HepG2 (cell line): ENCODE results near the gene SAMD13. TPM values are rescaled to one million over a fixed set of nuclear protein-coding genes. Genes with fewer than 3 reads are reported as not detected.

Source experiments
- HOXA3 ChIP-seq: sonication (generic); formaldehyde crosslinking; IDR thresholded peaks from 2 replicates; pipeline ENCODE4 v1.5.0; 2020; ENCODE audit warnings: missing genetic modification reagents
- MYC ChIP-seq: sonication (generic); formaldehyde crosslinking; IDR thresholded peaks from 2 replicates; pipeline ENCODE4 v1.9.0; 2021; ENCODE audit warnings: missing genetic modification reagents, borderline replicate concordance
- NR2C2 ChIP-seq: sonication (generic); formaldehyde crosslinking; IDR thresholded peaks from 2 replicates; pipeline ENCODE4 v1.4.0; 2020; ENCODE audit warnings: missing genetic modification reagents, mild to moderate bottlenecking, moderate library complexity, borderline replicate concordance
- ZMYM4 ChIP-seq: sonication (generic); formaldehyde crosslinking; IDR thresholded peaks from 2 replicates; pipeline ENCODE4 v1.8.1; 2023; ENCODE audit warnings: mild to moderate bottlenecking, missing genetic modification reagents
- ZNF143 ChIP-seq: sonication (generic); formaldehyde crosslinking; IDR thresholded peaks from 2 replicates; pipeline ENCODE4 v1.4.0; 2020; ENCODE audit warnings: missing genetic modification reagents
- ZNF335 ChIP-seq: sonication (generic); formaldehyde crosslinking; IDR thresholded peaks from 2 replicates; pipeline ENCODE4 v1.4.0; 2020; ENCODE audit warnings: missing genetic modification reagents
- ZNF614 ChIP-seq: IDR thresholded peaks from 2 replicates; pipeline ENCODE4 v1.6.1; 2018; ENCODE audit warnings: missing biosample characterization, missing genetic modification reagents, inconsistent platforms, borderline replicate concordance
- ZNF678 ChIP-seq: sonication (generic); formaldehyde crosslinking; IDR thresholded peaks from 2 replicates; pipeline ENCODE4 v1.4.0; 2020; ENCODE audit warnings: mild to moderate bottlenecking, missing genetic modification reagents
- polyA plus RNA-seq, 8 experiments: library from polyadenylated mRNA; depleted of rRNA in 3 of 8; stranded (reverse) in 7 of 8; unstranded in 1 of 8; fragments of >200 nt; fragmentation: Illumina TruSeq in 4 of 8; extraction: Trizol in 4 of 8; gene quantifications; 2 replicates each; pipeline versions ENCODE4 v1.2.1 to v1.2.3, GENCODE V29; 2011 to 2016; ENCODE audit warnings: low read depth in 4 of 8, missing spikeins in 1 of 8, mixed read lengths in 1 of 8; ENCODE audit not compliant: insufficient read depth in 1 of 8
- total RNA-seq, 5 experiments: library from RNA; depleted of rRNA; stranded (reverse); fragments of >200 nt; fragmentation: Illumina TruSeq; extraction: Trizol; gene quantifications; 2 replicates each; pipeline ENCODE4 v1.2.3, GENCODE V29; 2016; ENCODE audit warnings: low read depth in 1 of 5
- TF ChIP-seq, protein P1 (sequence below): sonication (generic); formaldehyde crosslinking; IDR thresholded peaks from 2 replicates; pipeline ENCODE4 v1.4.0; 2020; ENCODE audit warnings: missing genetic modification reagents
- TF ChIP-seq, protein P2 (sequence below): IDR thresholded peaks from 2 replicates; pipeline ENCODE4 v1.6.1; 2016; ENCODE audit warnings: missing compliant biosample characterization, missing genetic modification reagents, borderline replicate concordance
- TF ChIP-seq, protein P3 (sequence below): IDR thresholded peaks from 2 replicates; pipeline ENCODE4 v1.6.1; 2012; ENCODE audit warnings: inconsistent platforms

Gene SAMD13
- total and polyA plus RNA-seq, 2 of the 13 experiments (the other 11 are each of a cell fraction or from before 2014, with no cell fraction given), result 0.09 to 0.18 TPM

DNA sequence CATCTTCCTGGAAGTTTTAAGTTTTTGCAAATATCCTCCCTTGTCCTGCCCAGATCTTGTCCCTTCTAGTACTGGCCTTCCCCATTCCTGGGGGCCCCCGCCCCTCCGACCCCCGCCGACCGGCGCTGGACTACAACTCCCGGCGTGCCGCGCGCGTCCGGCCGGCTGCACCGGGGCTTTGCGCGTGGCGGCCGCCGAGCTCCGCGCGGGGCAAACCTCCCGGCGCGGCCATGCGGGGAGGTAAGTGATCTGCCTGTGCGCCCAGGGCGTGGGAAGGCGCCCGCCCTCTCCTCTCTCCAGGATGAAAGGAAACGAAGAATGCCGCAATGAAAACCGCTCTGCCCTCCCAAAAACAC is 3.2 kb upstream of the SAMD13 start (continued):
- TF ChIP-seq, protein P1, sequence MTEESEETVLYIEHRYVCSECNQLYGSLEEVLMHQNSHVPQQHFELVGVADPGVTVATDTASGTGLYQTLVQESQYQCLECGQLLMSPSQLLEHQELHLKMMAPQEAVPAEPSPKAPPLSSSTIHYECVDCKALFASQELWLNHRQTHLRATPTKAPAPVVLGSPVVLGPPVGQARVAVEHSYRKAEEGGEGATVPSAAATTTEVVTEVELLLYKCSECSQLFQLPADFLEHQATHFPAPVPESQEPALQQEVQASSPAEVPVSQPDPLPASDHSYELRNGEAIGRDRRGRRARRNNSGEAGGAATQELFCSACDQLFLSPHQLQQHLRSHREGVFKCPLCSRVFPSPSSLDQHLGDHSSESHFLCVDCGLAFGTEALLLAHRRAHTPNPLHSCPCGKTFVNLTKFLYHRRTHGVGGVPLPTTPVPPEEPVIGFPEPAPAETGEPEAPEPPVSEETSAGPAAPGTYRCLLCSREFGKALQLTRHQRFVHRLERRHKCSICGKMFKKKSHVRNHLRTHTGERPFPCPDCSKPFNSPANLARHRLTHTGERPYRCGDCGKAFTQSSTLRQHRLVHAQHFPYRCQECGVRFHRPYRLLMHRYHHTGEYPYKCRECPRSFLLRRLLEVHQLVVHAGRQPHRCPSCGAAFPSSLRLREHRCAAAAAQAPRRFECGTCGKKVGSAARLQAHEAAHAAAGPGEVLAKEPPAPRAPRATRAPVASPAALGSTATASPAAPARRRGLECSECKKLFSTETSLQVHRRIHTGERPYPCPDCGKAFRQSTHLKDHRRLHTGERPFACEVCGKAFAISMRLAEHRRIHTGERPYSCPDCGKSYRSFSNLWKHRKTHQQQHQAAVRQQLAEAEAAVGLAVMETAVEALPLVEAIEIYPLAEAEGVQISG (CRISPR knock-in tag), result peak; percentile 44; the same call in 1 of the 2 replicates
- TF ChIP-seq NR2C2 (CRISPR knock-in tag) (0 out of 2 replicates have a peak, but pooled peaks have one; percentile 16), MYC (CRISPR knock-in tag) (0 out of 2 replicates have a peak, but pooled peaks have one; percentile 17), ZNF614 (CRISPR knock-in tag) (no peak), ZNF143 (CRISPR knock-in tag) (peak; percentile 86), ZNF335 (CRISPR knock-in tag) (peak; percentile 55; the same call in 1 of the 2 replicates), ZNF678 (CRISPR knock-in tag) (no peak), ZMYM4 (CRISPR knock-in tag) (peak; percentile 36; the same call in 1 of the 2 replicates), HOXA3 (CRISPR knock-in tag) (0 out of 2 replicates have a peak, but pooled peaks have one; percentile 38)
- TF ChIP-seq, protein P2, sequence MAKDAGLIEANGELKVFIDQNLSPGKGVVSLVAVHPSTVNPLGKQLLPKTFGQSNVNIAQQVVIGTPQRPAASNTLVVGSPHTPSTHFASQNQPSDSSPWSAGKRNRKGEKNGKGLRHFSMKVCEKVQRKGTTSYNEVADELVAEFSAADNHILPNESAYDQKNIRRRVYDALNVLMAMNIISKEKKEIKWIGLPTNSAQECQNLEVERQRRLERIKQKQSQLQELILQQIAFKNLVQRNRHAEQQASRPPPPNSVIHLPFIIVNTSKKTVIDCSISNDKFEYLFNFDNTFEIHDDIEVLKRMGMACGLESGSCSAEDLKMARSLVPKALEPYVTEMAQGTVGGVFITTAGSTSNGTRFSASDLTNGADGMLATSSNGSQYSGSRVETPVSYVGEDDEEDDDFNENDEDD (CRISPR knock-in tag), result peak; percentile 13; the same call in 1 of the 2 replicates
- TF ChIP-seq, protein P3, sequence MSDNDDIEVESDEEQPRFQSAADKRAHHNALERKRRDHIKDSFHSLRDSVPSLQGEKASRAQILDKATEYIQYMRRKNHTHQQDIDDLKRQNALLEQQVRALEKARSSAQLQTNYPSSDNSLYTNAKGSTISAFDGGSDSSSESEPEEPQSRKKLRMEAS, result peak; percentile 69
